HTERT RPE-1 (cell line): Measurements from ENCODE around the gene HCAR1.
"Not testable (repeated sequence)": the region's sequence is repeated elsewhere in the genome, so short reads cannot be mapped to it uniquely, and the experiment has no call there.

Experiments
- in situ Hi-C: fragments of 300-500 bp; cut with MboI; formaldehyde crosslinking; loops from 4 replicates; pipeline ENCODE4 v1.14.3; 2020; ENCODE audit warnings: low sequenced_read_pairs

Gene HCAR1

GRCh38 chr12:122722387-122722786 lies 8.3 kb downstream of the HCAR1 start:
- in situ Hi-C loops: no loop called here

- in situ Hi-C loops: no loop called here
These were observed 9.5 kb downstream of the HCAR1 start for GRCh38 chr12:122721057-122721545.

GRCh38 chr12:122716658-122717057 lies 14.0 kb downstream of the HCAR1 start, which contains the start of gene HCAR3:
Gene HCAR3 (minus strand): TSS chr12:122716811. CDS start chr12:122716737, 74 bp downstream.
- in situ Hi-C loops: not testable (repeated sequence)

GRCh38 chr12:122715211-122715610 lies 15.4 kb downstream of the HCAR1 start:
- in situ Hi-C loops: not testable (repeated sequence)

GRCh38 chr12:122713491-122714188 lies 17.0 kb downstream of the HCAR1 start:
- in situ Hi-C loops: not testable (repeated sequence)

- in situ Hi-C loops: not testable (repeated sequence)
These were observed 19.4 kb downstream of the HCAR1 start for GRCh38 chr12:122711266-122711665.

GRCh38 chr12:122710341-122710740 lies 20.3 kb downstream of the HCAR1 start:
- in situ Hi-C loops: not testable (repeated sequence)

- in situ Hi-C loops: not testable (repeated sequence)
These were observed 21.4 kb downstream of the HCAR1 start for GRCh38 chr12:122709287-122709686.

GRCh38 chr12:122703841-122704240 lies 26.8 kb downstream of the HCAR1 start:
- in situ Hi-C loops: not testable (repeated sequence)

- in situ Hi-C loops: not testable (repeated sequence)
These were observed 27.6 kb downstream of the HCAR1 start, which contains the start of gene HCAR2 for GRCh38 chr12:122702890-122703611. Gene HCAR2 (minus strand): TSS chr12:122703357. CDS start chr12:122703283, 74 bp downstream.

- in situ Hi-C loops: not testable (repeated sequence)
These were observed 29.2 kb downstream of the HCAR1 start for GRCh38 chr12:122701481-122701880.

- in situ Hi-C loops: not testable (repeated sequence)
These were observed 30.5 kb downstream of the HCAR1 start for GRCh38 chr12:122700038-122700710.

- in situ Hi-C loops: not testable (repeated sequence)
These were observed 33.7 kb downstream of the HCAR1 start for GRCh38 chr12:122696922-122697321.

- in situ Hi-C loops: no loop called here
These were observed 39.1 kb downstream of the HCAR1 start for GRCh38 chr12:122691566-122691965.

GRCh38 chr12:122688291-122688690 lies 42.4 kb downstream of the HCAR1 start:
- in situ Hi-C loops: no loop called here

- in situ Hi-C loops: no loop called here
These were observed 43.6 kb downstream of the HCAR1 start for GRCh38 chr12:122687086-122687485.

GRCh38 chr12:122686538-122686937 lies 44.1 kb downstream of the HCAR1 start:
- in situ Hi-C loops: no loop called here

GRCh38 chr12:122684297-122684813 lies 46.3 kb downstream of the HCAR1 start:
- in situ Hi-C loops: no loop called here

- in situ Hi-C loops: no loop called here
These were observed 48.8 kb downstream of the HCAR1 start for GRCh38 chr12:122681814-122682213.

- in situ Hi-C loops: not testable (repeated sequence)
These were observed 49.7 kb downstream of the HCAR1 start for GRCh38 chr12:122680989-122681388.

- in situ Hi-C loops: not testable (repeated sequence)
These were observed 53.9 kb downstream of the HCAR1 start for GRCh38 chr12:122676781-122677180.
